ENCODE measurements around the gene EXO1.

DNA sequence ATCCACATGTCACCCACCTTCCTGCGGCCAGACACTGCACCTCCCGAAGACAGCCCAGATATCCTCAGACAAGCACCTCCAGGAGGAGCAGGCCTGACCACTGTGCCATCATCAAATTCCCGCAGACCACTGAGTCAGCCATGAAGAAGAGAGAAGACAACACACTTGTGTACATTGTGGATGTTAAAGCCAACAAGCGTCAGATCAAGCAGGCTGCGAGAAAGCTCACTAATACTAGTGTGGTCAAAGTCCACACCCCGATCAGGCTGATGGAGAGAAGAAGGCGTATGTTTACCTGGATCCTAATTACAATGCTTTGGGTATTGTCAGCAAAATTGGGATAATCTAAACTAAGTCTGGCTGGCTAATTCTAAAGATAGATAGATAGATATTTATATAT is 68.2 kb downstream of the EXO1 start:
- TF ChIP-seq, protein P1, sequence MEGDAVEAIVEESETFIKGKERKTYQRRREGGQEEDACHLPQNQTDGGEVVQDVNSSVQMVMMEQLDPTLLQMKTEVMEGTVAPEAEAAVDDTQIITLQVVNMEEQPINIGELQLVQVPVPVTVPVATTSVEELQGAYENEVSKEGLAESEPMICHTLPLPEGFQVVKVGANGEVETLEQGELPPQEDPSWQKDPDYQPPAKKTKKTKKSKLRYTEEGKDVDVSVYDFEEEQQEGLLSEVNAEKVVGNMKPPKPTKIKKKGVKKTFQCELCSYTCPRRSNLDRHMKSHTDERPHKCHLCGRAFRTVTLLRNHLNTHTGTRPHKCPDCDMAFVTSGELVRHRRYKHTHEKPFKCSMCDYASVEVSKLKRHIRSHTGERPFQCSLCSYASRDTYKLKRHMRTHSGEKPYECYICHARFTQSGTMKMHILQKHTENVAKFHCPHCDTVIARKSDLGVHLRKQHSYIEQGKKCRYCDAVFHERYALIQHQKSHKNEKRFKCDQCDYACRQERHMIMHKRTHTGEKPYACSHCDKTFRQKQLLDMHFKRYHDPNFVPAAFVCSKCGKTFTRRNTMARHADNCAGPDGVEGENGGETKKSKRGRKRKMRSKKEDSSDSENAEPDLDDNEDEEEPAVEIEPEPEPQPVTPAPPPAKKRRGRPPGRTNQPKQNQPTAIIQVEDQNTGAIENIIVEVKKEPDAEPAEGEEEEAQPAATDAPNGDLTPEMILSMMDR (IDR thresholded peaks at IDR 0.05), result no peak
- TF ChIP-seq POLR2A (IDR thresholded peaks at IDR 0.05) (no peak), EP300 (IDR thresholded peaks at IDR 0.05) (no peak)
